ENCODE data around the gene AQP12B.
"Not testable (repeated sequence)": the region's sequence is repeated elsewhere in the genome, so short reads cannot be mapped to it uniquely, and the experiment has no call there.

The AQP12B gene

DNA sequence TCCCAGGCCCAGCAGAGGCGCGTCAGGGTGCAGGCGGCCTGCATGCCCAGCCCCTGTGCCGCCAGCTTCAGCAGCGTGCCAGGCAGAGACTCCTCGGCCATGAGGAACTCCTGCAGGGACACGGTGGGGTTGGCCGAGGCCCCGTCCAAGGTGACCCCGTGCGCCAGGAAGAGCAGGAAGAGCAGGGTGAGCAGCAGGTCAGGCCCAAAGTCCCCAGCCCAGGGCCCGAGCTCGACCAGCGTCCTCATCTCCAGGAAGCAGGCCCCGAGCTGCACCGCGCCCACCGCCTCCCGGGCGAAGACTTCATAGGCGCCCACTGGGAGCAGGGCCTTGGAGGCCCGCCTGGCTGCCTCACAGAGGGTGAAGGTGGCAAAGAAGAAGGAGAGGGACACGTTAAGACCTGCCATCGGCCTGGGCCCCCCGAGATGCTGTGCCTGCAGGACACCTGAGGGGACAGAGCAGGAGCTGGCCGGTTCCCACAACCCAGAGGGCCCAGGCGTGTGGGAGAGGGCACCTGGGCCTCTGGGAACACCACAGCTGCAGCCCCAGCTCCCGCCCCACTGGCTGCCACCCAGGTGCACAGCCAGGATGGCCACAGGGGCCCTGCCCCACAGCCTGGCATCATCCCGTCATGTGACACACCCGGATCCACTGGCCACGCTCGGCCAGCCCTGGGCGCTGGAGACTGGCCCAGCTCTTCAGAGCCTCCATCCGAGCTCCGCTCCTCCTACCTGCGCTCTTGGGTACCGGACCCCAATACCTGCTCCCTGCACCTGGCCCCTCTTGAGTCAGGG lies at the start of gene AQP12B:
Gene AQP12B, minus strand, starts transcription at position 455 of the 794 bp plus-strand sequence. Its CDS starts 48 bp downstream, at position 407.
- not testable (repeated sequence) for H3K27ac ChIP-seq

DNA sequence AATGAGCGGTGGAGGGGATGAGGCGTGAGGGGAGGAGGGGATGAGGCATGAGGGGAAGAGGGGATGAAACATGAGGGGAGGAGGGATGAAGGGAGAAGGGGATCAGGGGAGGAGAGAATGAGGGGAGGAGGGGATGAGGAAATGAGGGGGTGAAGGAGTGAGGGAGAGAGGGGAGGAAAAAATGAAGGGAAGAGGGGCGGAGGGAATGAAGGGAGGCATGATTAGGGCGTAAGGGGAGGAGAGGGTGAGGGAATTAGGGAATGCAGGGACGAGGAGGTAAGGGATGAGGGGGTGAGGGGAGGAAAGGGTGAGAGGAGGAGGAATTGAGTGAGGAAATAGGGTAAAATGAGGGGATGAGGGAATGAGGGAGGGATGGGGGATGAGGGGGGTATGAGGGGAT lies 49.5 kb upstream of the AQP12B start:
- TF ChIP-seq, protein P1, sequence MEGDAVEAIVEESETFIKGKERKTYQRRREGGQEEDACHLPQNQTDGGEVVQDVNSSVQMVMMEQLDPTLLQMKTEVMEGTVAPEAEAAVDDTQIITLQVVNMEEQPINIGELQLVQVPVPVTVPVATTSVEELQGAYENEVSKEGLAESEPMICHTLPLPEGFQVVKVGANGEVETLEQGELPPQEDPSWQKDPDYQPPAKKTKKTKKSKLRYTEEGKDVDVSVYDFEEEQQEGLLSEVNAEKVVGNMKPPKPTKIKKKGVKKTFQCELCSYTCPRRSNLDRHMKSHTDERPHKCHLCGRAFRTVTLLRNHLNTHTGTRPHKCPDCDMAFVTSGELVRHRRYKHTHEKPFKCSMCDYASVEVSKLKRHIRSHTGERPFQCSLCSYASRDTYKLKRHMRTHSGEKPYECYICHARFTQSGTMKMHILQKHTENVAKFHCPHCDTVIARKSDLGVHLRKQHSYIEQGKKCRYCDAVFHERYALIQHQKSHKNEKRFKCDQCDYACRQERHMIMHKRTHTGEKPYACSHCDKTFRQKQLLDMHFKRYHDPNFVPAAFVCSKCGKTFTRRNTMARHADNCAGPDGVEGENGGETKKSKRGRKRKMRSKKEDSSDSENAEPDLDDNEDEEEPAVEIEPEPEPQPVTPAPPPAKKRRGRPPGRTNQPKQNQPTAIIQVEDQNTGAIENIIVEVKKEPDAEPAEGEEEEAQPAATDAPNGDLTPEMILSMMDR (conservative IDR thresholded peaks at IDR 0.05) = no peak
- H3K27ac ChIP-seq = no peak overlapping the region

GRCh38 chr2:240731178-240731545 lies 48.5 kb upstream of the AQP12B start:
- TF ChIP-seq, protein P1 (conservative IDR thresholded peaks at IDR 0.05) = no peak
- no peak overlapping the region for H3K27ac ChIP-seq

DNA sequence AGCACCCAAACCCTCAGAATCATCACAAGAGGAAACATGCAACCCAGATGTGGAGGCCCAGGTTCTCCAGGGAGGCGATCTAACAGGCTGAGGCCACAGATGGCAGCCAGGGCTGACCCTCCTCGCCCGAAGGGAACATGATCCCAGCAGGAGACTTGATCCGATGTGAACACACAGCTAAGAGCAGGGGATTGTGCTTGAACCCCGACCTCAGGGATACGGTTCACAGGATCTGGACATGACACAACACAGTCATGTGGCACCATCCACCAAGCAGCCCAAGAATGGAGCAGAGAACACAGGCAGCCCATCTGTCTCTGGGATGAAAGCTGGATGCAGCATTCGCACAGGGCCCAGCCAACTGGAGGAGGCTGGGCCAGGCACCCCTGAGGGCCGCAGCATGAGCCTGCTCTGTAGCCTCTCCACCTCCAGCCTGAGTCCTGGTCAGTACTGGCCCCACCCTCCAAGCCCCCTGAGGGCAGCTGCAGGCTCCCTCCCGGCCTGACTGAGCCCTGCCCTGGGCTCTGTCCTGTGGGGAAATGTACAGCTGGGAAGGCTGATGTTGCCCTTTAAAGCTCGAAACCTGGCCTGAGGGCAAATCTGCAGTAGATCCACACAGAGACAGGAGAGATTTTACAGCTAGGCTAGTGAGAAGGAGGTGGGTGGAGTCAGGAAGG lies 48.0 kb upstream of the AQP12B start:
- H3K27ac ChIP-seq = no peak overlapping the region
- TF ChIP-seq, protein P1 (conservative IDR thresholded peaks at IDR 0.05) = no peak

GRCh38 chr2:240728827-240729226 lies 46.1 kb upstream of the AQP12B start:
- H3K27ac ChIP-seq = no peak overlapping the region
- TF ChIP-seq, protein P1 (conservative IDR thresholded peaks at IDR 0.05) = no peak

DNA sequence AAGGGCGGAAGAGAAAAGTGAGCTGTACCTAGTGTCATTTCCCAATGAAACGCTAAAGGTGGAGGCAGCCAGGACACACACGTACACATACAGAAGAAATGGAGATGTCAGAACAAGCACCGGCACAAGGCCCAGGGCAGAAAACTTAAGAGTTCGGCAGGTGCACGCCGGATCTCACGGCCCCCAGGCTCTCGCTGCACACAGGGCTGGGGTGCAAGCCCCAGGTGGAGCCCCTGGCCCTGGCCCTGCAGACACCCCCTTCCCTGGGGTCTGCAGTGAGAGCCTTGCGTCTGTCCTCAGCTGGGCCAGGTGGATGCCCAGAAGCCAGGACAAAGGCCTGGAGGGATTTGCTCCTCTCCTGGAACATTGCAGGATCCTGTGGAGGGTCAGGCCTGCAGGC lies 45.7 kb upstream of the AQP12B start:
- H3K27ac ChIP-seq = no peak overlapping the region
- TF ChIP-seq, protein P1 (conservative IDR thresholded peaks at IDR 0.05) = no peak

- TF ChIP-seq, protein P1 (conservative IDR thresholded peaks at IDR 0.05) = no peak
- no peak overlapping the region for H3K27ac ChIP-seq
These were observed 45.2 kb upstream of the AQP12B start for GRCh38 chr2:240727913-240728312.

DNA sequence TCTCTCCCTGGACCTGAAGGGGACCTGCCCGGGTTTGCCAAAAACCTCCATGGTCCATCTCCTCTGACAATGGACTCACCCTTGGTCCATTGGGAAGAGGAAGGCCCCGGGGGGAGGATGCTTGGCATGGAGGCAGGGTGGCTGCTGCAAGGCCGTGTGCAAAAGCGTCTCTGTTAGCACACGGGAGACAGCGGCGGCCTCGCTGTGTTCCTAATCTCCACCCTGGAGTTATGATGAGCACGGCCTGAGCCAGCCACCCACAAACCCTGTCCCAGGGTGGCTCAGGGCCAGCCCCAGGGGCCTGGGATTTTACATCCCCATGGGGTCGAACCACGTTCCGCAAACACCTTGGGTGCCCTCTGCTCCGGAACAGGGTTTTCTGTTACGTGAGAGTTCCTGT lies 44.8 kb upstream of the AQP12B start:
- TF ChIP-seq, protein P1 (conservative IDR thresholded peaks at IDR 0.05) = no peak
- no peak overlapping the region for H3K27ac ChIP-seq

Data from VCaP (cell line).